Activated gamma-delta T cell treated with anti-CD3 and anti-CD28 coated beads, Interleukin-2, amount 50 U/mL, for 16 hours (primary cell): ENCODE measurements around the gene GABRG2.

Experiments used
- DNase-seq: peaks from one replicate; pipeline ENCODE4 v3.0.0-alpha.2; 2020; ENCODE audit warnings: low read depth

The GABRG2 gene

GRCh38 chr5:162193012-162193411 lies 125.4 kb downstream of the GABRG2 start:
- DNase-seq, result no peak

- DNase-seq, result no peak
These were observed 128.8 kb downstream of the GABRG2 start for GRCh38 chr5:162196351-162196750.

DNA sequence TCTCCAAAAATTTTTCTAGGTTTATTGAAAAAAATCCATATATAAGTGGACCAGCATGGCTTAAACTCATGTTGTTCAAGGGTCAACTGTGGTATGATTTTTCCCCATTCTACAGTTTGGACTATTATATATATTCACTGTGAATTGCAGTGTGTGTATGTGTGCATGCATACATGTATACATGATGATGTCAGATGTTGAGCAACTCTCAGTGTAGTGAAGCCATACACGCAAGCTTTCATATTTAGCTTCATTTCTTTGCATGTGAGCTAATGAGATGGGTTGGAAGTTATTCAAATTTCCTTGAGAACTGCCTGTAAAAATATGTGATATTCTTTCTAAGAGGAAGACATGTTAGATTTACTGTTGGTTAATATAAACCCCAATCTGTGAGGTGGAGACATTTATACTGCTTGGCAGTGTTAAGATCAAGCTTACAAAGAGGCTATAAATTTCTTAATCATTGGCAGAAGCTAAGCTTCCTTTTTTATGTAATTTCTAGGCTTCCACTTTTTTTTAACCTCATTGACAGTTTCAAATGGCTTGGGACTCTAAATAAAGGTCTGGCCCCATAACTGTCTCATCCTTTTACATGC lies 134.8 kb downstream of the GABRG2 start:
- no peak for DNase-seq
